HepG2 (cell line): ENCODE measurements around the gene ZNF648.

Source experiments
- FOXC1 ChIP-seq: sonication (generic); formaldehyde crosslinking; IDR thresholded peaks from 2 replicates; pipeline ENCODE4 v1.8.0; 2022; ENCODE audit warnings: mild to moderate bottlenecking, missing genetic modification reagents, borderline replicate concordance
- HOXA5 ChIP-seq: sonication (generic); formaldehyde crosslinking; IDR thresholded peaks from 2 replicates; pipeline ENCODE4 v1.4.0; 2020; ENCODE audit warnings: missing genetic modification reagents
- TAF1 ChIP-seq: sonication (generic); formaldehyde crosslinking; IDR thresholded peaks from 2 replicates; pipeline ENCODE4 v1.4.0; 2020; ENCODE audit warnings: missing genetic modification reagents
- TCF7L2 ChIP-seq: IDR thresholded peaks from 2 replicates; pipeline ENCODE4 v1.6.1; 2011; ENCODE audit warnings: mild to moderate bottlenecking, low read depth, low read length, moderate library complexity

DNA sequence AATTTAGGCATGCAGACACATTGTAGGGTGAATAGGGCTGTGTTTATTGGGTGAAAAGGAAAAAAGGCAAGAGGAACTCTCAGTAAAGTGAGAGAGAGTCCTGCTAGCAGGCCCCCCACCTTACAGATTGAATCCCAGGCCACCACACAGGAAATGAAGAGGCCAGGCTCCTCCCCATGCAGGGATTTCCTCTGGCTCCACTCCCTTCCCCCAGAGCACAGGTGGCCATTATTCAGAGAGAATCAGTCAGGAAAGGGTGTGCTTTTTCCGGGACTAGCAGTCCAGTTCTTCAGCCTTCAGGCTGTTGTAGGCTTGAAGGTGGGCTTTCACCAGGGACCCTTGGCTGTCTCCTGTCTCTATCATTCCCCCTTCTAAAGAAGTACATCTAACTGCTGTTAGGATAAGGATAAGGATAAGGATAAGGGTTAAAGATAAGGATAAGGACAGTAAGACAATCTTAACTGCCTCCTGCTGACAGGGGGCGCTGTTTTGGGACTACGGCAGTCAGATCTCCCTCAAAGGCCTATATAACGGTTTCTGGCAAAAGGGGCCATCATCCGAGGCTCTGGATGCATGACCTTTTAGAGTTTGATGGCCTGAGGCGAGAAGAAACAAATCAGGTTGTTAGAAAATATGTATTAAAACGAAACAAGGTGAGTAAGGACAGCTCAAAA lies 26.3 kb downstream of the ZNF648 start:
- no peak for TF ChIP-seq TAF1 (CRISPR knock-in tag)
- TF ChIP-seq HOXA5 (CRISPR knock-in tag) = no peak
- TF ChIP-seq TCF7L2 = no peak
- TF ChIP-seq FOXC1 (CRISPR knock-in tag) = no peak
